Trophoblast cell (in vitro differentiated cells and primary cell): ENCODE data around the gene AKAP13.

Experiments used
- DNase-seq, 2 donors: peaks; one replicate each; pipeline ENCODE4 v3.0.0-alpha.2; 2016
- H2AFZ ChIP-seq: 2 replicates; pipeline ENCODE4 v1.6.1; 2013; ENCODE audit warnings: low read length, moderate library complexity, mild to moderate bottlenecking; ENCODE audit not compliant: insufficient read depth, poor library complexity
- H2AK5ac ChIP-seq: 2 replicates; pipeline ENCODE4 v1.6.1; 2013; ENCODE audit warnings: mild to moderate bottlenecking, low read length
- H2BK120ac ChIP-seq: 2 replicates; pipeline ENCODE4 v1.6.1; 2013; ENCODE audit warnings: low read length, mild to moderate bottlenecking, moderate library complexity; ENCODE audit not compliant: insufficient read depth, poor library complexity
- H2BK12ac ChIP-seq: 2 replicates; pipeline ENCODE4 v1.6.1; 2013; ENCODE audit warnings: mild to moderate bottlenecking, low read length, moderate library complexity
- H2BK5ac ChIP-seq: 2 replicates; pipeline ENCODE4 v1.6.1; 2013; ENCODE audit warnings: low read length, low read depth, moderate library complexity, mild to moderate bottlenecking; ENCODE audit not compliant: poor library complexity
- H3K14ac ChIP-seq: 2 replicates; pipeline ENCODE4 v1.6.1; 2013; ENCODE audit warnings: mild to moderate bottlenecking, low read length
- H3K18ac ChIP-seq: 2 replicates; pipeline ENCODE4 v1.6.1; 2013; ENCODE audit warnings: mild to moderate bottlenecking, low read length
- H3K23ac ChIP-seq: 2 replicates; pipeline ENCODE4 v1.6.1; 2013; ENCODE audit warnings: low read length
- H3K27ac ChIP-seq: 2 replicates; pipeline ENCODE4 v1.5.1; 2013; ENCODE audit warnings: low read depth, mild to moderate bottlenecking, inconsistent platforms, low read length, moderate library complexity
- H3K27me3 ChIP-seq: 2 replicates; pipeline ENCODE4 v1.6.1; 2013; ENCODE audit warnings: inconsistent platforms, mild to moderate bottlenecking, low read length, moderate library complexity; ENCODE audit not compliant: insufficient read depth
- H3K36me3 ChIP-seq, 2 experiments: 1 replicate in 1 of 2; 2 replicates in 1 of 2; pipeline ENCODE4 v1.6.1; 2013; ENCODE audit warnings: low read length in 2 of 2, mild to moderate bottlenecking in 2 of 2, moderate library complexity in 1 of 2; ENCODE audit not compliant: insufficient read depth in 2 of 2, control insufficient read depth in 1 of 2
- H3K4ac ChIP-seq: 2 replicates; pipeline ENCODE4 v1.6.1; 2013; ENCODE audit warnings: low read depth, mild to moderate bottlenecking, low read length, moderate library complexity
- H3K4me1 ChIP-seq, 2 experiments: 1 replicate in 1 of 2; 2 replicates in 1 of 2; pipeline ENCODE4 v1.6.1; 2013; ENCODE audit warnings: low read length in 2 of 2, mild to moderate bottlenecking in 2 of 2, moderate library complexity in 1 of 2; ENCODE audit not compliant: insufficient read depth in 2 of 2, control insufficient read depth in 1 of 2
- H3K4me2 ChIP-seq: 2 replicates; pipeline ENCODE4 v1.6.1; 2013; ENCODE audit warnings: inconsistent platforms, mild to moderate bottlenecking, low read length, moderate library complexity
- H3K4me3 ChIP-seq: 2 replicates; pipeline ENCODE4 v1.5.1; 2013; ENCODE audit warnings: mild to moderate bottlenecking, low read depth, low read length, inconsistent platforms
- H3K79me1 ChIP-seq: one replicate; pipeline ENCODE4 v1.6.1; 2013; ENCODE audit warnings: low read length
- H3K79me2 ChIP-seq: 2 replicates; pipeline ENCODE4 v1.6.1; 2013; ENCODE audit warnings: low read length, mild to moderate bottlenecking; ENCODE audit not compliant: control insufficient read depth, insufficient read depth, poor library complexity
- H3K9ac ChIP-seq: 2 replicates; pipeline ENCODE4 v1.6.1; 2013; ENCODE audit warnings: mild to moderate bottlenecking, low read length
- H3K9me3 ChIP-seq: 2 replicates; pipeline ENCODE4 v1.6.1; 2013; ENCODE audit warnings: low read depth, mild to moderate bottlenecking, control low read depth, inconsistent platforms, low read length; ENCODE audit not compliant: insufficient read depth
- H4K12ac ChIP-seq: 2 replicates; pipeline ENCODE4 v1.6.1; 2013; ENCODE audit warnings: low read depth, mild to moderate bottlenecking, low read length, moderate library complexity
- H4K8ac ChIP-seq: 2 replicates; pipeline ENCODE4 v1.6.1; 2013; ENCODE audit warnings: low read depth, mild to moderate bottlenecking, low read length, moderate library complexity
- H4K91ac ChIP-seq: one replicate; pipeline ENCODE4 v1.6.1; 2013; ENCODE audit warnings: low read depth, mild to moderate bottlenecking, low read length, moderate library complexity
- WGBS: extraction: QIAGEN DNeasy Blood & Tissue Kit; methylation state at CpG from one replicate; pipeline ENCODE4 v1.1.7; 2013; ENCODE audit warnings: missing lambda C conversion rate; ENCODE audit not compliant: insufficient read length, insufficient coverage; ENCODE audit errors: extremely low coverage; 5-methylcytosine and 5-hydroxymethylcytosine counted together

AKAP13 gene

GRCh38 chr15:85536341-85536740, 155.9 kb downstream of the AKAP13 start:
- Histone ChIP-seq H3K9ac (no peak overlapping the region), H3K18ac (no peak overlapping the region), H2BK12ac (no peak overlapping the region), H3K14ac (no peak overlapping the region), H3K4me2 (no peak overlapping the region), H4K91ac (no peak overlapping the region), H3K4me1 (no peaks in the 10 kb centered on the region), H4K12ac (no peak overlapping the region), H3K79me1 (no peaks in the 10 kb centered on the region), H2AK5ac (no peak overlapping the region), H3K27ac (no peak overlapping the region), H3K27me3 (no peaks in the 10 kb centered on the region), H3K79me2 (no peaks in the 10 kb centered on the region), H2BK5ac (no peak overlapping the region), H2AFZ (no peak overlapping the region), H4K8ac (no peak overlapping the region), H3K36me3 (peaks cover 4 to 17% of the 10 kb centered on the region in 2 experiments), H3K4me3 (no peak overlapping the region), H3K23ac (no peak overlapping the region), H3K9me3 (no peaks in the 10 kb centered on the region), H2BK120ac (no peak overlapping the region), H3K4ac (no peak overlapping the region)
- WGBS: no CpG with 5 or more reads among the region's 4 CpGs
- DNase-seq: no peak

GRCh38 chr15:85539491-85539890, 159.1 kb downstream of the AKAP13 start:
- Histone ChIP-seq H3K4me2 (no peak overlapping the region), H3K9me3 (no peaks in the 10 kb centered on the region), H4K8ac (no peak overlapping the region), H3K4ac (no peak overlapping the region), H4K91ac (no peak overlapping the region), H3K27ac (no peak overlapping the region), H3K79me2 (no peaks in the 10 kb centered on the region), H3K23ac (no peak overlapping the region), H2AK5ac (no peak overlapping the region), H3K27me3 (no peaks in the 10 kb centered on the region), H2AFZ (no peak overlapping the region), H2BK12ac (no peak overlapping the region), H3K4me1 (no peaks in the 10 kb centered on the region), H3K14ac (no peak overlapping the region), H3K79me1 (no peaks in the 10 kb centered on the region), H3K36me3 (peaks cover 6 to 11% of the 10 kb centered on the region in 2 experiments), H3K9ac (no peak overlapping the region), H3K18ac (no peak overlapping the region), H4K12ac (no peak overlapping the region), H2BK5ac (no peak overlapping the region), H3K4me3 (no peak overlapping the region), H2BK120ac (no peak overlapping the region)
- no peak for DNase-seq

- no peak overlapping the region for H3K9ac ChIP-seq
- peaks cover 6 to 7% of the 10 kb centered on the region in 2 experiments for H3K36me3 ChIP-seq
- DNase-seq: no peak
- WGBS: no CpG with 5 or more reads among the region's 6 CpGs
- H2BK5ac ChIP-seq: no peak overlapping the region
- H3K4me3 ChIP-seq: no peak overlapping the region
- H3K4me2 ChIP-seq: no peak overlapping the region
- H2AFZ ChIP-seq: no peak overlapping the region
- H3K9me3 ChIP-seq: no peaks in the 10 kb centered on the region
- no peaks in the 10 kb centered on the region for H3K27me3 ChIP-seq
- no peak overlapping the region for H3K27ac ChIP-seq
- no peak overlapping the region for H4K8ac ChIP-seq
- no peaks in the 10 kb centered on the region for H3K79me1 ChIP-seq
- no peaks in the 10 kb centered on the region for H3K79me2 ChIP-seq
- H2BK12ac ChIP-seq: peak overlapping the region; percentile 22
- H3K18ac ChIP-seq: no peak overlapping the region
- no peak overlapping the region for H2BK120ac ChIP-seq
- no peak overlapping the region for H3K14ac ChIP-seq
- no peak overlapping the region for H3K23ac ChIP-seq
- H4K91ac ChIP-seq: no peak overlapping the region
- no peak overlapping the region for H2AK5ac ChIP-seq
- no peaks in the 10 kb centered on the region for H3K4me1 ChIP-seq
- H3K4ac ChIP-seq: no peak overlapping the region
- peak overlapping the region; percentile 28 for H4K12ac ChIP-seq
Measured at GRCh38 chr15:85540085-85540797, 159.8 kb downstream of the AKAP13 start.

- no peak overlapping the region for H2BK12ac ChIP-seq
- no peak overlapping the region for H2BK5ac ChIP-seq
- H3K23ac ChIP-seq: no peak overlapping the region
- H3K27ac ChIP-seq: no peak overlapping the region
- WGBS: no CpG with 5 or more reads among the region's 1 CpG
- H3K36me3 ChIP-seq: peaks cover 6 to 7% of the 10 kb centered on the region in 2 experiments
- no peak overlapping the region for H2AK5ac ChIP-seq
- no peak overlapping the region for H3K4ac ChIP-seq
- no peak overlapping the region for H3K9ac ChIP-seq
- H3K14ac ChIP-seq: no peak overlapping the region
- H3K79me2 ChIP-seq: no peaks in the 10 kb centered on the region
- no peaks in the 10 kb centered on the region for H3K9me3 ChIP-seq
- H2BK120ac ChIP-seq: no peak overlapping the region
- DNase-seq: no peak
- H3K79me1 ChIP-seq: no peaks in the 10 kb centered on the region
- H2AFZ ChIP-seq: no peak overlapping the region
- H4K91ac ChIP-seq: no peak overlapping the region
- no peak overlapping the region for H3K18ac ChIP-seq
- no peak overlapping the region for H3K4me3 ChIP-seq
- no peak overlapping the region for H4K12ac ChIP-seq
- H4K8ac ChIP-seq: no peak overlapping the region
- no peaks in the 10 kb centered on the region for H3K27me3 ChIP-seq
- no peaks in the 10 kb centered on the region for H3K4me1 ChIP-seq
- no peak overlapping the region for H3K4me2 ChIP-seq
Measured at GRCh38 chr15:85541744-85542143, 161.3 kb downstream of the AKAP13 start.
